Endothelial cell (in vitro differentiated cells): ENCODE measurements around the gene HUWE1. TPM values are rescaled to one million over a fixed set of nuclear protein-coding genes. Genes with fewer than 3 reads are reported as not detected.

Experiments
- DNase-seq: peaks from one replicate; pipeline ENCODE4 v3.0.0; 2021; ENCODE audit warnings: low spot score
- H3K27ac Mint-ChIP-seq: one replicate; pipeline ENCODE4 v1.8.0; 2021; ENCODE audit warnings: mixed read lengths, inconsistent platforms; ENCODE audit not compliant: unreplicated experiment
- H3K27me3 Mint-ChIP-seq: one replicate; pipeline ENCODE4 v1.8.0; 2021; ENCODE audit warnings: mild to moderate bottlenecking, moderate library complexity, mixed read lengths, inconsistent platforms; ENCODE audit not compliant: unreplicated experiment
- H3K36me3 Mint-ChIP-seq: one replicate; pipeline ENCODE4 v1.8.0; 2021; ENCODE audit warnings: mild to moderate bottlenecking, low read depth, mixed read lengths, inconsistent platforms; ENCODE audit not compliant: unreplicated experiment
- H3K4me1 Mint-ChIP-seq: one replicate; pipeline ENCODE4 v1.8.0; 2021; ENCODE audit warnings: mild to moderate bottlenecking, mixed read lengths, inconsistent platforms; ENCODE audit not compliant: unreplicated experiment
- H3K4me3 Mint-ChIP-seq: one replicate; pipeline ENCODE4 v1.8.0; 2021; ENCODE audit warnings: mild to moderate bottlenecking, mixed read lengths, inconsistent platforms; ENCODE audit not compliant: unreplicated experiment
- H3K9me3 Mint-ChIP-seq: one replicate; pipeline ENCODE4 v1.8.0; 2021; ENCODE audit warnings: mixed read lengths, inconsistent platforms; ENCODE audit not compliant: unreplicated experiment
- CTCF ChIP-seq: fragments of 200-600 bp; sonication (generic); IDR thresholded peaks from one replicate; pipeline ENCODE4 v1.5.0; 2021; ENCODE audit warnings: antibody characterized with exemption; ENCODE audit not compliant: unreplicated experiment
- total RNA-seq: library from RNA; stranded (reverse); fragmentation: NEBNext Ultra II Directional; extraction: Animal tissue kit (Norgen Biotek cat#: 25700); gene quantifications from one replicate; pipeline ENCODE4 v1.2.1, GENCODE V29; 2021; ENCODE audit not compliant: unreplicated experiment

Gene HUWE1
- total RNA-seq, 1 donor from 2014 or later = 270 TPM

GRCh38 chrX:53711436-53711835, 24.9 kb upstream of the HUWE1 start:
- DNase-seq = no peak
- no peak overlapping the region for H3K4me3 Mint-ChIP-seq
- no peaks in the 10 kb centered on the region for H3K9me3 Mint-ChIP-seq
- peaks cover 2% of the 10 kb centered on the region for H3K4me1 Mint-ChIP-seq
- no peak for TF ChIP-seq CTCF
- H3K27me3 Mint-ChIP-seq = no peaks in the 10 kb centered on the region
- no peaks in the 10 kb centered on the region for H3K36me3 Mint-ChIP-seq
- no peak overlapping the region for H3K27ac Mint-ChIP-seq

- Mint-ChIP-seq H3K9me3 (no peaks in the 10 kb centered on the region), H3K4me3 (no peak overlapping the region)
Observed at GRCh38 chrX:53704854-53705253, 18.3 kb upstream of the HUWE1 start.

GRCh38 chrX:53704294-53704693, 17.8 kb upstream of the HUWE1 start:
- TF ChIP-seq CTCF = no peak
- Mint-ChIP-seq H3K4me3 (no peak overlapping the region), H3K27me3 (no peaks in the 10 kb centered on the region), H3K27ac (no peak overlapping the region), H3K4me1 (no peaks in the 10 kb centered on the region), H3K36me3 (no peaks in the 10 kb centered on the region), H3K9me3 (no peaks in the 10 kb centered on the region)
- no peak for DNase-seq

More at GRCh38 chrX:53704854-53705253, 18.3 kb upstream of the HUWE1 start:
- no peak for DNase-seq
- H3K4me1 Mint-ChIP-seq = no peaks in the 10 kb centered on the region
- H3K27ac Mint-ChIP-seq = no peak overlapping the region
- no peaks in the 10 kb centered on the region for H3K36me3 Mint-ChIP-seq
- H3K27me3 Mint-ChIP-seq = no peaks in the 10 kb centered on the region
- TF ChIP-seq CTCF = no peak

- Mint-ChIP-seq H3K36me3 (no peaks in the 10 kb centered on the region), H3K4me3 (no peak overlapping the region), H3K27ac (no peak overlapping the region), H3K9me3 (no peaks in the 10 kb centered on the region), H3K4me1 (no peaks in the 10 kb centered on the region), H3K27me3 (no peaks in the 10 kb centered on the region)
- no peak for TF ChIP-seq CTCF
- no peak for DNase-seq
Observed at GRCh38 chrX:53695946-53696549, 9.5 kb upstream of the HUWE1 start.

- no peaks in the 10 kb centered on the region for H3K9me3 Mint-ChIP-seq
- no peaks in the 10 kb centered on the region for H3K36me3 Mint-ChIP-seq
Observed at GRCh38 chrX:53694642-53695041, 8.1 kb upstream of the HUWE1 start.

More at GRCh38 chrX:53694642-53695041, 8.1 kb upstream of the HUWE1 start:
- no peak for DNase-seq
- Mint-ChIP-seq H3K4me1 (no peaks in the 10 kb centered on the region), H3K27ac (no peak overlapping the region), H3K27me3 (no peaks in the 10 kb centered on the region), H3K4me3 (no peak overlapping the region)
- no peak for TF ChIP-seq CTCF
